ENCODE measurements around the gene FRMD3.

The FRMD3 gene

DNA sequence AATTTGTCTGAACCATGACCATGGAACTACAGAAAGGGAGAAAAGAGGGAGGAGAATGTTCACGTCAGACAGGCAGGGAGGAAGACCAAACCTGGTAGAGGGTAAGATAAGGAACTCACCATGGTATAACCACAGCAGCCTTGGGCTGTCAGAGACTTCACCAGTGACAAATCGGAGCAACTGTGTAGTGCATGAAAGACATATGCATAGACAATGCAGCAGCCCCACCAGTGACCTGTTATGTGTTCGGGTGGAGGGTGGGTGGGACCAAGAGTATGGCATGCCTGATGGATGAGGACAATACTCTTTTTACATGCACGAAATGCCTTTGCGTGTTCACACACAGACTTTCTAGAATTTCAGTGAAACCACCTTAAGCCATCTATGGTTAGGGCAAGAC, 253.5 kb downstream of the FRMD3 start:
- DNase-seq (ENCODE audit: low read depth, low spot score), result no peak

GRCh38 chr9:83283528-83283927, 254.7 kb downstream of the FRMD3 start:
- no peak for DNase-seq (ENCODE audit: low read depth, low spot score)

DNA sequence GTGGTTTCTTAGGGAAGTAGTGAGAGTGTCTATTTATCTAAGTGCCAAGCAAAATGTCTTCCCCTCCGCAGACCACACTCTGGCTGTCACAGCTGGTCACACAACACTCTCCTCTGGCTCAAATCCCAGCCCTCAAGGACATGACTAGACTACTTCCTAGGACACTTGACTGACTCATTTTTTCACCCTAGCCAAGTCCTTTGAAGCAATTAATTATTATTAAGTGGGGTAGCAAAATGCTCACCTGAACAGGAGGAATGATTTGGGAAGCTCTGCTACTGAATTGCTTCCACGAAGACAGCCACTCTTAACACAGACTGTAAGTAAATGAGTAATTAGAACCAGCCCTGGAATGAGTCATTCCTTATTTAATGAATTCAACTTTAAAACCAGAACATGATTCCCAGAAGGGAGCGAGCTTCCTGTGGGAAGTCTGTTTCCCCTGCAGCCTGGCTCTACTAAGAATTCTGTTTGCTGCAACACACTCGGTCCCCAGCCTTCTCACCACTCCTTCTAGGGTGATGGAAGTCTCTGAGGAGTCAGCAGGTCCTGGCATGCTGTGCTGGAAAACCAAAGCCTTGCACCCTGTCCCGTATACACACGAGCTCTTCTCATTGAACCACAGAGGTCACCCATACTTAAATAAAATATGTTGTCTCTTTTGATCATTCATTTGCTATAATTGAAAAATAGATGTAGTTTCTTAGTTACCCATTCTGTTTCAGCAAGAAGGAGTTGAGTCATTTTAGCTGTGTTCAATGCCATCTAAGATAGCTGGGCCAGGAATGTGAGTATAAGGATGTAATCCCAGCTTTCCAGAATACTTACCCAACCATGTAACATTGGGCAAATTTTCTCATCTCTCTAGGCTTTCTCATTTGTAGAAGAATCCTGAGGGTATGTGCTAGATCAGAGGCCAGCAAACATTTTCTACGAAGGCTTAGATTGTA, 256.6 kb downstream of the FRMD3 start:
- no peak for DNase-seq (ENCODE audit: low read depth, low spot score)

DNA sequence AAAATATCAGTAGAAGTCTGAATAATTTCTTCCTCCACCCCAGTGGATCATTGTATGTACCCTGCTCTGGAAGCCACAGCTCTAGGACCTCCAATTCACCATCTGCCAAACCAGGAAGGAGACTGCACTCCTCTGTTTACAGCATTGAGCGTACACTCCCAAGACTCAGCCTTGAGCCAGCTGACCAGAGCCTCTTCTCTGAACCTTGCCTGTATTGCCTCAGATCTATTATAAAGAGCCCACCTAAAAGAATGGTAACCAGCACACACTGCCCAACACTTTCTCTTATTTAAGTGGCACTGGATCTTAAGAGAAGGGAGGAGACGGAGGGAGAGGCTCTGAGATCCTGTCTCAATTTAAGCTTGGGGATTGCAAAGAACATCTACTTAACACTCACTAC, 257.4 kb downstream of the FRMD3 start:
- no peak for DNase-seq (ENCODE audit: low read depth, low spot score)

- no peak for DNase-seq (ENCODE audit: low read depth, low spot score)
These were observed 257.9 kb downstream of the FRMD3 start for GRCh38 chr9:83280268-83280667.

- no peak for DNase-seq (ENCODE audit: low read depth, low spot score)
These were observed 263.4 kb downstream of the FRMD3 start for GRCh38 chr9:83274787-83275186.

GRCh38 chr9:83271665-83272071, 266.5 kb downstream of the FRMD3 start:
- DNase-seq (ENCODE audit: low read depth, low spot score), result no peak

GRCh38 chr9:83270116-83270515, 268.1 kb downstream of the FRMD3 start:
- DNase-seq (ENCODE audit: low read depth, low spot score), result no peak

GRCh38 chr9:83267741-83268140, 270.5 kb downstream of the FRMD3 start:
- DNase-seq (ENCODE audit: low read depth, low spot score), result no peak

DNA sequence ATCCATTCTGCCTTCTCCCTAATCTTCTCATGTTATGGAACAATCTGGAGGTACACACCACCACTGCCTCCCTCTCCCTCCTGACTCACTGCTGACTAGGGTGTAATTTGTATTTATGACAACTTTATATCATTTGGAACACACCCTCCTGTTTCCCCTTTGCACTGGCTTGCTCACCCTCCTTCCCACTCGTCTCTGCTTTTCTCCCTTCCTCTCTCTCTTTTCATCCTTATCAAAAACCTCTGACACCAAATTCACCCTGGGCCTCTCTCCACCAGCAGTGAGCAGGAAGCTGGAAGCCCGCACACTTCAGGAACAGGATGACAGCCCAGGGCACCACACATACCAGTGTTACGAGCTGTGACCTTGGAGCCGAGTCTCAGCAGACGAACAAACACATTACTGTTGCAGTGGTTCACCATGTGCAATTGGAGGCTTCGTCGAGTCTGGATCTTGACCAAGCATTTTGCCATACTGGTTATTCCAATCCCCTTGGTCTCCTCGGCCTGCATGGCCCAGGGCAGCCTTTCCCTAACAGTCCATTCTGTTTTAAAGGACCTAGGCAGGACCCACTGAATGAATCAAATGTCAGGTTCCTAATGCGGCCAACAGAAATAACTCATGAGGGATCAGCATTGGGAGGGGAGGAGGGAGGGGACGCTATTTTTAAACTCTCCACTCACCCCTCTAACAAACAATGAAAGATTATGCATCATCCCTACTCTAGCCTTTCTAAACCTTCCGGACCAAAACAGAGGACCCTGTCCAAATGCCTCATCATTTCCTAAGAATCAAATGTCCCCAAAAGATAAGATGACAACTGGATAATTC, 271.3 kb downstream of the FRMD3 start:
- no peak for DNase-seq (ENCODE audit: low read depth, low spot score)

DNA sequence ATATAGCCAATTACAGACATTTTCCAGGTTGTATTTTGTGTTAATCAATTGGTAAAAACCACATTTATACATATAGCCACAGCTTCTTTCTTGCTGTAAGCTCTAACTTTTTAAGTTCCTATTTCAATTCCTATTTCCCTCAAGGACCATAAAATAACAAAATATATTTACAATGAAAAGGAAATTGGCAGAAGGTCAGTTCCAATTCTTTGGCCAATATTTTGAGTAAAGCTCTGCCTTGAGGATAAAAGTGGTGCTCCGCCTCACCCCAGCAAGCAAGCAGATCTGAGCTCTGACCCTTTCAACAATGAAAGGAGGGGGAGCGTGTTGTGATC, 271.9 kb downstream of the FRMD3 start:
- no peak for DNase-seq (ENCODE audit: low read depth, low spot score)

DNA sequence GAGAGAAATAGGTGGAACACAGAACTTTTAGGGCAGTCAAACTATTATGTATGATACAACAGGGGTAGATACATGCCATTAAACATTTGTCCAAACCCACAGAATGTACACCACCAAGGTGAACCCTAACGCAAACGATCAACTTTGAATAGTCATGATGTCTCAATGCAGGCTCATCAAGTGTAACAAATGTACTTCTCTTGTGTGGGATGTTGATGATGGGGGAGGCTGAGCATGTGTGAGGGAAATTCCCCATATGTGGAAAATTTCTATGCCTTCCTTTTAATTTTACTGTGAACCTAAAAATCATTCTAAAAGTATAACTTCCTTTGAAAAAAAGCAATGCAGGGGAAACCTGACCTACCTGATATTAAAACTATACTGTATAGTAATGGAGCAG, 273.9 kb downstream of the FRMD3 start:
- DNase-seq (ENCODE audit: low read depth, low spot score), result no peak

- no peak for DNase-seq (ENCODE audit: low read depth, low spot score)
These were observed 278.6 kb downstream of the FRMD3 start for GRCh38 chr9:83259558-83259957.

- no peak for DNase-seq (ENCODE audit: low read depth, low spot score)
These were observed 280.0 kb downstream of the FRMD3 start for GRCh38 chr9:83257937-83258891.

GRCh38 chr9:83247732-83248131, 290.5 kb downstream of the FRMD3 start:
- DNase-seq (ENCODE audit: low read depth, low spot score), result no peak

DNA sequence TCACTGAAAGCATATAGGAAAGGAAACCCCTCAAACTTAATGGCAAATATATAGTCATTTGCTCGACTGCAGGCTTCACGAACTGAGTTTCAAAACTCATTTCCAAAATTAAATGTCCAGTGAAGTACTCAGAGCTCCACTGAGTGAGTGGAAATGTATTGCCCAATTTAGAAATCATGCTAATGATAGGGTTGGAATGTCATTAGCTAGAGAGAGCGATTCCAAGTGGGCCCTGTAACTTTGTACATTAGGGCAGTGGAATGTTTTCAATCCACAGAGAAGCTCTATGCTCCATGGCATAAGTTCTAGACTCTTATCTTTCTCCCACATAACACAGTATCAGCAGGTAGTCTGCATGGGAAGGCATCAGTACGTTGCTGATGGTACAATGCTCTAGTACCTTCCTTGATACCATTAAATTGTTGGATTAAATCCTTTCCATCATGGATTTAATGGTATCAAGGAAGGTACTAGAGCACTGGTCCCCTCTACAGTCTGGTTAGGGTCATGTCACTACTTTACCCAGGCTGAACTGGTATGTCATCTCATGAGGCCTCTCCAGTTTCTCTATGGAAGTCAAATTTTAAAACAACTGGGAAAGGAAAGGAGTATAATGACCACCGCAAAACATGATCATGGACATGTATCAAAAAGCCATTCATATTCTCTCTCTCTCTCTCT, 292.1 kb downstream of the FRMD3 start:
- no peak for DNase-seq (ENCODE audit: low read depth, low spot score)

DNA sequence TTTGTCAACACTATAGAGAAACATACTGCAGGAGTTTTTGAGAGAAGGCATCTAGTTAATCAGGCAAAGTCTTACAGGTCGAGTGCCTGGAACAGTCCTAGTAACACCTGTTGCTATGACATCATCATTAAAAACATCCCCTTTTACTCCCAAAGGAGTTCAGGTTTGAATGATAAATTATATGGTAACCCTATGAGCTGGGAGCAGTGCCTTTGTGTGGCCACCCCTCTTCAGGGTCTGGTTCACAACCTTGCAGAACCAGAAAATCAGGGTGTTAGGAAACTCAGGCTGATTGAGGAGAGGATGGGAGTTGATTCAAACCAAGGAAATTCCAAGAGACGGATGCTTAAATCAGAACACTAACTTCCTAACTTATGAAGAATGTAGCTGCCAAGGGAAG, 296.1 kb downstream of the FRMD3 start:
- DNase-seq (ENCODE audit: low read depth, low spot score), result no peak

GRCh38 chr9:83240671-83241070, 297.5 kb downstream of the FRMD3 start:
- no peak for DNase-seq (ENCODE audit: low read depth, low spot score)

DNA sequence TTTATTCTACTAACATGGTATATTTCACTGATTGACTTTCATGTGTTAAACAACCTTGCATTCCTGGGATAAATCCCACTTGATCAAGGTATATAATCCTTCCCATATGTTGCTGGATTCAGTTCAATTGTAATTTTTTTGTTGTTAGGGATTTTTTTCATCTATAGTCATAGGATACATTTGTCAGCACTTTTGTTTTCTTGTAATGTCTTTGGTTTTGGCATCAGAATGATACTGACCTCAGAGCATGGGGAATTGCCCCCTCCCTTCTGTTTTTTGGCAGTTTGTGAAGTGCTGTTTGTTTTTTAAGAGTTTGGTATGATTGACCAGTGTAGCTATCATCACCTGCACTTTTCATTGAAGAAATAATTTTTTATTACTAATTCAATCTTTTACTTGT, 298.5 kb downstream of the FRMD3 start:
- DNase-seq (ENCODE audit: low read depth, low spot score), result no peak

- no peak for DNase-seq (ENCODE audit: low read depth, low spot score)
These were observed 299.1 kb downstream of the FRMD3 start for GRCh38 chr9:83238871-83239640.
